HG03520 (cell line): Measurements from ENCODE around the gene DEGS1.
"Not testable (repeated sequence)": the region's sequence is repeated elsewhere in the genome, so short reads cannot be mapped to it uniquely, and the experiment has no call there.

Experiments used
- ATAC-seq: cut with Tn5 transposase; IDR thresholded peaks from one replicate; pipeline ENCODE4 v1.9.1; 2021; ENCODE audit warnings: mild to moderate bottlenecking, moderate library complexity; ENCODE audit not compliant: unreplicated experiment

Gene DEGS1

DNA sequence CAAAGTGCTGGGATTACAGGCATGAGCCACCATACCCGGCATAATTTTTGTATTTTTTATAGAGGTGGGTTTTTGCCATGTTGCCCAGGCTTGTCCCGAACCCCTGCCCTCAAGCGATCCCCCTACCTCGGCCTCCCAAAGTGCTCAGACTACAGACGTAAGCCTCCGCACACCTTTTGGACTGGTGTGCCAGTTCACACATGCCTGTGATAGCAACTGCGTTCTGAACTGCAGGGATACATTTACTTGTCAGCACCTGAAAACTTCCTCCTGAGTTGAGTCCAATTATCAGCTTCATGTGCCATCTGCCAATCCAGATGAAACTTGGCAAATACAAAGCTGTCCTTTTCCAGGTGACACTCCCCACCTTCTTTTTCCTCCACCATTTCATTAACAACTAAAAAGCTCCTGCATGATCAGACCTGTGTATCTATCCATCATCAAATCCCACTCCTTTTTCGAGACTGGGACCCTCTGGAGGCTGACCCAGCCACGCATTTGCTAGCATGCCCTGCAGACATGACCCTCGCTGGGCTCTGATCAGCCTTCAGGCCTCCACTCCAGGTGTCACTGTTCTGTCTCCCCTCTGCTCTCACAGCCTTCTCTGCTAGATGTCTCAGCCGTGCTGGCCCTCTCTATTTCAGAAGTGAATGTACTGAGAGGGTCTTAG, 2.1 kb upstream of the DEGS1 start:
- ATAC-seq, result no peak

DNA sequence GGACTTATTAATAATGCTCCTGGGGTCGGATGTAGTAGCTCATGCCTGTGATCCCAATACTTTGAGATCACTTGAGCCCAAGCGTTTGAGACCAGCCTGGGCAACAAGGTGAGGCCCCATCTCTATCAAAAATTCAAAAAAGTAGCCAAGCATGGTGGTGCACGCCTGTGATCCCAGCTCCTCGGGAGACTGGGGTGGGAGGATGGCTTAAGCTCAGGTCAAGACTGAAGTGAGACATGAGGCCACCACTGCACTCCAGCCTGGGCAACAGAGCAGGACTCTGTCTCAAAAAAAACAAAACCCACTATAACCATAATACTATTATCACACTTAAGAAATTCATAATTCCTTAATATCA, 1.6 kb upstream of the DEGS1 start:
- no peak for ATAC-seq

GRCh38 chr1:224182057-224182865, 779 bp upstream of the DEGS1 start:
- ATAC-seq, result peak; percentile 35

DNA sequence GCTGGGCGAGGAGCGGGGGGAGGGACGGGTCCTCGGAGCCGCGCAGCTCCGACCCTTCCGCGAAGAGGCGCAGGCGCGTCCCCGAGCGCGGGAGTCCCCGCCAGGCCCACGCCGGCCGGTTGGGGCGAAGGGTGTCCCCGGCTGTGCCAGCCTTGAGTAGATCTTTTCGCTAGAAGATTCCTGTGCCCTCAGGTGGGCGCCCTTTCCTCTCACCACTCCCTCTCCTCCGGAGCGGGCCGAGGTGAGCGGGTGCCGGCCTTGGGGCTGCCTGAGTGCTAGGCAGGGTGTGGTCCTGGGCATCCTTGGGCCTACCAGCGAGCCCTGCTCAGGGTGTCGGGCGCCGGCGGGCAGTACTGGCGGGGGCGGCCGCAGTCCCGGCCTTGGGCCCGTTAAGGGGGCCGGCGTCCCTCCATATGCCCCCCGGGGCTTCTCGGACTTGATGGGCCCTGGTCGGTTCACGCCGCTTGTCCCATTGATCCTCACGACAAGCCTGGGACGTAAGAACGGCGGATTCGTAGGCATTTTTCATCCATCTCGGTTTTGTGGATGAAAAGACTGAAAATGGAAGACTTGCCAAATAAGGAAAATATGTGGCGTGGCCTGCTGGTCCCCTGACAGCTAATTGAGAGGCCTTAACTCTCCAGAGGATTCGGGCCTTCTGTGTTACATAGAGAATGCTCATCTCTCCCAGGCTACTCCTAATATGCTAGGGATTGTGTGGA, 712 bp downstream of the DEGS1 start:
- peak; percentile 38 for ATAC-seq

GRCh38 chr1:224185208-224185607, 2.2 kb downstream of the DEGS1 start:
- no peak for ATAC-seq

DNA sequence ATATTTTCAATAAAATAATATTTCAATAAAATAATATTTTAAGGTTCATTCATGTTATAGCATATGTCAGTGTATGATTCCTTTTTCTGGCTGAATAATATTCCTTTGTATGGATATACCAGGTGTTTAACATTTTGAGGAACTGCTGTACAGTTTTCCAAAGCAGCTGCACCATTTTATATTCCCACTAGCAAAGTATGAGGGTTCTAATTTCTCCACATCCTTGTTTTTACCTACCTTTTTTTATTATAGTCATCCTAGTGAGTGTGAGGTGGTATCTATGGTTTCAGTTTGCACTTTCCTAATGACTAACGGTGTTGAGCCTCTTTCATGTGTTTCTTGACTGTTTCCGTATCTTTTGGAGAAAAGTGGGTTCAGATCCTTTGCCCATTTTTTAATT, 5.2 kb downstream of the DEGS1 start:
- ATAC-seq, result no peak

DNA sequence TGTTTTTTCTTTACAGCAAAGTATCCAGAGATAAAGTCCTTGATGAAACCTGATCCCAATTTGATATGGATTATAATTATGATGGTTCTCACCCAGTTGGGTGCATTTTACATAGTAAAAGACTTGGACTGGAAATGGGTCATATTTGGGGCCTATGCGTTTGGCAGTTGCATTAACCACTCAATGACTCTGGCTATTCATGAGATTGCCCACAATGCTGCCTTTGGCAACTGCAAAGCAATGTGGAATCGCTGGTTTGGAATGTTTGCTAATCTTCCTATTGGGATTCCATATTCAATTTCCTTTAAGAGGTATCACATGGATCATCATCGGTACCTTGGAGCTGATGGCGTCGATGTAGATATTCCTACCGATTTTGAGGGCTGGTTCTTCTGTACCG, 6.5 kb downstream of the DEGS1 start:
- no peak for ATAC-seq

GRCh38 chr1:224192082-224192788, 9.2 kb downstream of the DEGS1 start:
- ATAC-seq, result no peak

DNA sequence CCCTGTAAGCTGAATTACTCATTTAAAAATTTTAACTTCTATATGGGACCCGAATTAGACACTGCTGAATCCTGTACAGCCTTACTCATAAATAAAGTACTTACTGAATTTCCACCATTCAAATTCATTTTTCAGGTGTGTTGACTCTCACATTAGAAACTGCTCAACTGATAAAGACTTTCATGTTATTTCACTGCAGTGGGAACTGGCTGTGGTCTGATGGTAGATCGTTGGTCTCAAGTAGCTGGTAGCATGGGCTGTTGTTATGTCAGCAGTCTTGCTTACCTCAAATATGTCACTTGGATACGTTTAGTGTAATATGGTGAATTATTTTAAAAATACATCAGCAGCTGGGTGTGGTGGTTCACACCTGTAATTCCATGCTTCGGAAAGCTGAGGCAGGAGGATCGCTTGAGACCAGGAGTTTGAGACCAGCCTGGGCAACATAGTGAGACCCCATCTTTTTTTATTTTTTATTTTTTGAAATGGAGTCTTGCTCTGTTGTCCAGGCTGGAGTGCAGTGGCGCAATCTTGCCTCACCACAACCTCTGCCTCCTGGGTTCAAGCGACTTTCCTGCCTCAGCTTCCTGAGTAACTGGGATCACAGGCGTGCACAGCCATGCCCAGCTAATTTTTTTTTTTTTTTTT, 10.4 kb downstream of the DEGS1 start:
- no peak for ATAC-seq

GRCh38 chr1:224196813-224197600, 14.0 kb downstream of the DEGS1 start:
- ATAC-seq, result no peak

GRCh38 chr1:224198572-224198971, 15.5 kb downstream of the DEGS1 start:
- no peak for ATAC-seq

- no peak for ATAC-seq
Observed at GRCh38 chr1:224199679-224200078, 16.6 kb downstream of the DEGS1 start.

DNA sequence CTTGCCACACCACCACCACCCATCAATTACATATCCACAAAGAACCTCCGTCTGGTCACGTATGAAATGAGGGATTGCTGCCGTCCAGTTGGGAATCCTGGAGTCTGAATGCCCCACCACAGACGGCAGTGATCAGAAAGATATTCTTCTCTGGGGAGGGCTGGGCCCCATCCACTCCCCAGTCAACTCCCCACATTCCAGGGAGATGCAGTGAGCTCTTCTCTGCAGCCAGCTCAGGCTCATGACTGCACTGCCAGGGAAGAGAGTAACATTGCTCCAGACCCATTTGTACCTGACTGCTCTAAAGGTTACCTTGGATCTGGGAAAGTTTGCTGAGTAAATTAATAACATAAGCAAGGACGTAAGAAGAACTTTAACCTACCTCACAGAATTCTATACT, 18.3 kb downstream of the DEGS1 start:
- ATAC-seq, result no peak

DNA sequence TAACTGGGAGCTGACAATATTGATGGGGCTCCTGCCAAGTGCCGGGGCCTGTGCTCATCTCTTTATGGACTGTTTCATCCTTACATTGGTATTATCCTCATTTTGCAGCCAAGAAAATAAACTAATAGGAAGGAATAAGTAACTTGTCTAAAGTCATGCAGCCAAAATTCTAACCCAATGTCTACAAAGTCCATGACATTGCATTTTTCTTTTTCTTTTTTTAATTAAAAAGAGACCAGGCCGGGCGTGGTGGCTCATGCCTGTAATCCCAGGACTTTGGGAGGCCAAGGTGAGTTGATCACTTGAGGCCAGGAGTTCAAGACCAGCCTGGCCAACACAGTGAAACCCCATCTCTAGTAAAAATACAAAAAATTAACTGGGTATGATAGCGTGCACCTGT, 18.8 kb downstream of the DEGS1 start:
- ATAC-seq, result no peak

DNA sequence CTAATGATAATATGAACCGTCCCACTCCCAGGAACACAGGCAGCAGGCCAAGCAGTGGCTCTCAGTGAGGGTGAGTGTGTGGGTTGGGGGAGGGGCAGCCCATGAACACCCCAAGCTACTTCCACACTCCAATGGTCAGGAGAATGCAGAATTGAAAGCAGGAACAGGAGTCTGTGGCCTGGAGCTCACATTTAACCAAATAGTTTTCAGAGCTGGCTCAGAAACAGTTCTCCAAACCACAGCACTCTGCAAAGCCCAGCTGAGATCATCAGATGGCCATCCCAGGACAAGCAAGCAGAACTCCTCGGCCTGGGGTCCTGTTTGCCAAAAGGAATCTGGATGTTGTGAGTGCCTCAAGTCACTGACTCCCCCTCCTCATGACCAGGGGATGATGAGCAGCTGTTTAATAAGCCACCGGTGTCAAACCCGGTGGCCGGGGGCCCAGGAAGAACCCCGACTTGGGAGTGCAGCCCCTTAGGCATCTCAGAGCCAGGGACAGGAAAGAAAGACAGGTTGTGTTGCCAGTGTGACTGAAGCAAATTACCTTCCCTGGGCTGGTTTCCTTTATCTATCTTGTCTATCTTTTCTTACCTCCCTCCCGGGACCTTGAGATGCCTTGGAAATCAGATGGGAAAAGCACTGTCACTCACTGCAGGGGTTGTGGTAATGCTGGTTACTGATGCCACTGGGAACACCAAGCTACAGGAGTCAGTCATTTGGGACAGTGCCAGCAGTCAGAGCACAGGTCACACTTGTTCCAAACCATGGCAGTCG, 20.4 kb downstream of the DEGS1 start:
- no peak for ATAC-seq

- ATAC-seq, result no peak
Observed at GRCh38 chr1:224205438-224205840, 22.4 kb downstream of the DEGS1 start.

DNA sequence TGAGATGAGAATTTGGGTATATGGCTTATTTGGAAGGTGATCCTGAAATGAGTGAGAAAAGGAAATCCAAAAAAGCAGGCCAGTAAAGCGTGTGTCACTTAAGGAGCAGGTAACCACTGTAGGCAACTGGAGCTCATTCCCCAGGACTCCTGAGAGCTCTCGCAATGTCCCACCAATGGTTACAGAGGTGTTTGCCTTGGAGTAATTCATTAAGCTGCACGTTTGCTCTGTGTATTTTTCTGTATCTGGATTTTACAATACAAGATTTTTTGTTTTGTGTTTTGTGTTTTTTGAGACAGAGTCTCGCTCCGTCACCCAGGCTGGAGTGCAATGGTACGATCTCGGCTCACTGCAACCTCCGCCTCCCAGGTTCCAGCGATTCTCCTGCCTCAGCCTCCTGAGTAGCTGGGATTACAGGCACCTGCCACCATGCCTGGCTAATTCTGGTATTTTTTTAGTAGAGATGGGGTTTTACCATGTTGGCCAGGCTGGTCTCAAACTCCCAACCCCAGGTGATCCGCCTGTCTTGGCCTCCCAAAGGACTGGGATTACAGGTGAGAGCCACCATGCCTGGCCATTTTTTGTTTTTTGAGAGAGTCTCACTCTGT, 23.0 kb downstream of the DEGS1 start:
- ATAC-seq, result not testable (repeated sequence)

GRCh38 chr1:224211206-224211962, 28.3 kb downstream of the DEGS1 start:
- no peak for ATAC-seq
